Measurements from ENCODE around the gene LMF1. TPM values are rescaled to one million over a fixed set of nuclear protein-coding genes. Genes with fewer than 3 reads are reported as not detected.

The LMF1 gene
- total RNA-seq, 1 donor = 35.8 TPM

DNA sequence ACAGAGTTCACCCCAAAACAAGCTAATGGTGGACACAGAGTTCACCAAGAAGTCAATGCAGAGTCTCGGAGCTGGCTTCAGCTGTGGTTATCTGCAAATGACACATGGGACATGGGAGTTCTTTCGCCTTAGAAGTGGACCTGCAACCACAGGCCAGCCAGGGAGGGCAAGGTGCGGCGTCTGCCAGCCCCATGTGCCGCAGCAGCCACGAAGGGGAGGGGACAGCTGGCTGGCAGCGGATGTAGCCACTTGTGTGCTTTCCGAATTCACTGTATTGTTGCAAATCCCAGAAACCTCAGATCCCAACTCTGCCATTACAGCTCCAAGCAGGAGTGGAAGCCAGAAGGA, 24.8 kb downstream of the LMF1 start:
- H3K9me3 ChIP-seq (ENCODE audit: low read depth, low read length) = peaks cover 3% of the 10 kb centered on the region
- no peaks in the 10 kb centered on the region for H3K27me3 ChIP-seq (ENCODE audit: insufficient read depth, low read length)
- H3K4me3 ChIP-seq (ENCODE audit: insufficient read depth, low read length) = no peak overlapping the region
- no peak overlapping the region for H3K4me2 ChIP-seq (ENCODE audit: insufficient read depth, low read length)
- no peaks in the 10 kb centered on the region for H3K36me3 ChIP-seq (ENCODE audit: insufficient read depth, low read length)
- peaks cover 2% of the 10 kb centered on the region for H3K4me1 ChIP-seq (ENCODE audit: insufficient read depth, low read length)
- TF ChIP-seq, protein P1, sequence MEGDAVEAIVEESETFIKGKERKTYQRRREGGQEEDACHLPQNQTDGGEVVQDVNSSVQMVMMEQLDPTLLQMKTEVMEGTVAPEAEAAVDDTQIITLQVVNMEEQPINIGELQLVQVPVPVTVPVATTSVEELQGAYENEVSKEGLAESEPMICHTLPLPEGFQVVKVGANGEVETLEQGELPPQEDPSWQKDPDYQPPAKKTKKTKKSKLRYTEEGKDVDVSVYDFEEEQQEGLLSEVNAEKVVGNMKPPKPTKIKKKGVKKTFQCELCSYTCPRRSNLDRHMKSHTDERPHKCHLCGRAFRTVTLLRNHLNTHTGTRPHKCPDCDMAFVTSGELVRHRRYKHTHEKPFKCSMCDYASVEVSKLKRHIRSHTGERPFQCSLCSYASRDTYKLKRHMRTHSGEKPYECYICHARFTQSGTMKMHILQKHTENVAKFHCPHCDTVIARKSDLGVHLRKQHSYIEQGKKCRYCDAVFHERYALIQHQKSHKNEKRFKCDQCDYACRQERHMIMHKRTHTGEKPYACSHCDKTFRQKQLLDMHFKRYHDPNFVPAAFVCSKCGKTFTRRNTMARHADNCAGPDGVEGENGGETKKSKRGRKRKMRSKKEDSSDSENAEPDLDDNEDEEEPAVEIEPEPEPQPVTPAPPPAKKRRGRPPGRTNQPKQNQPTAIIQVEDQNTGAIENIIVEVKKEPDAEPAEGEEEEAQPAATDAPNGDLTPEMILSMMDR (IDR thresholded peaks at IDR 0.05; ENCODE audit: extremely low read depth, low read depth, low read length) = no peak
- no peak overlapping the region for H2AFZ ChIP-seq (ENCODE audit: low read length)
- DNase-seq (ENCODE audit: insufficient read length, low spot score, missing footprints) = peak; percentile 95
- H3K27ac ChIP-seq (ENCODE audit: low read depth, low read length) = no peak overlapping the region
- peaks cover 14% of the 10 kb centered on the region for H4K20me1 ChIP-seq (ENCODE audit: insufficient read depth, low read length)
- H3K79me2 ChIP-seq (ENCODE audit: insufficient read depth, low read length) = no peaks in the 10 kb centered on the region

GRCh38 chr16:945271-946047, 25.3 kb downstream of the LMF1 start:
- H3K27me3 ChIP-seq (ENCODE audit: insufficient read depth, low read length) = no peaks in the 10 kb centered on the region
- H3K4me3 ChIP-seq (ENCODE audit: insufficient read depth, low read length) = no peak overlapping the region
- peaks cover 2% of the 10 kb centered on the region for H3K4me1 ChIP-seq (ENCODE audit: insufficient read depth, low read length)
- H3K27ac ChIP-seq (ENCODE audit: low read depth, low read length) = no peak overlapping the region
- H3K9me3 ChIP-seq (ENCODE audit: low read depth, low read length) = peaks cover 3% of the 10 kb centered on the region
- peaks cover 14% of the 10 kb centered on the region for H4K20me1 ChIP-seq (ENCODE audit: insufficient read depth, low read length)
- peak; percentile 38 for DNase-seq (ENCODE audit: insufficient read length, low spot score, missing footprints)
- no peak overlapping the region for H3K4me2 ChIP-seq (ENCODE audit: insufficient read depth, low read length)
- no peaks in the 10 kb centered on the region for H3K36me3 ChIP-seq (ENCODE audit: insufficient read depth, low read length)
- TF ChIP-seq, protein P1 (IDR thresholded peaks at IDR 0.05; ENCODE audit: extremely low read depth, low read depth, low read length) = no peak
- no peak overlapping the region for H2AFZ ChIP-seq (ENCODE audit: low read length)
- H3K79me2 ChIP-seq (ENCODE audit: insufficient read depth, low read length) = no peaks in the 10 kb centered on the region

DNA sequence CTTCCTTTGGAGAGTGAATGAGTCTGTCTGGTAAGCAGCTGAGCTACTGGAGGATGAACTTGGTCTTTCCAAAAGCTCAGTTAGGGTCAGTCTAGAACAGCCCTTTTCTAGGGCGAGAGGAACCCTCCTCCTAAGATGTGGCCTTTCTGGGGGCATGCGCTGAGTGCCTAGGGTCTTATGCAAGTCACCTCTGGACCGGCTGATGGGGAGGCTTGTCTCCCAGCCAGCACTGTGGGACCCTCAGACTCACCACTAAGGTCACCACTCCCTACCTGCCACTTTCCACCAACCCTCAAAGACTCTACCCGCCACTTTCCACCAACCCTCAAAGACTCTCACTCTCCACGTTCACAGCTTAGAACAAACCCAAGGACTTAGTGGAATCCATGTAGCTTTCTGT, 26.8 kb downstream of the LMF1 start:
- Histone ChIP-seq H3K4me3 (ENCODE audit: insufficient read depth, low read length) (no peak overlapping the region), H3K4me1 (ENCODE audit: insufficient read depth, low read length) (peaks cover 2% of the 10 kb centered on the region), H2AFZ (ENCODE audit: low read length) (no peak overlapping the region), H3K36me3 (ENCODE audit: insufficient read depth, low read length) (no peaks in the 10 kb centered on the region), H3K4me2 (ENCODE audit: insufficient read depth, low read length) (no peak overlapping the region), H3K27ac (ENCODE audit: low read depth, low read length) (no peak overlapping the region), H3K9me3 (ENCODE audit: low read depth, low read length) (peaks cover 3% of the 10 kb centered on the region), H3K27me3 (ENCODE audit: insufficient read depth, low read length) (no peaks in the 10 kb centered on the region), H4K20me1 (ENCODE audit: insufficient read depth, low read length) (peaks cover 14% of the 10 kb centered on the region), H3K79me2 (ENCODE audit: insufficient read depth, low read length) (no peaks in the 10 kb centered on the region)
- DNase-seq (ENCODE audit: insufficient read length, low spot score, missing footprints) = peak; percentile 23
- TF ChIP-seq, protein P1 (IDR thresholded peaks at IDR 0.05; ENCODE audit: extremely low read depth, low read depth, low read length) = no peak

- H2AFZ ChIP-seq (ENCODE audit: low read length) = no peak overlapping the region
- H3K79me2 ChIP-seq (ENCODE audit: insufficient read depth, low read length) = no peaks in the 10 kb centered on the region
- H3K27ac ChIP-seq (ENCODE audit: low read depth, low read length) = no peak overlapping the region
- peaks cover 2% of the 10 kb centered on the region for H3K4me1 ChIP-seq (ENCODE audit: insufficient read depth, low read length)
- H3K4me3 ChIP-seq (ENCODE audit: insufficient read depth, low read length) = no peak overlapping the region
- peaks cover 9% of the 10 kb centered on the region for H4K20me1 ChIP-seq (ENCODE audit: insufficient read depth, low read length)
- no peak for DNase-seq (ENCODE audit: insufficient read length, low spot score, missing footprints)
- H3K4me2 ChIP-seq (ENCODE audit: insufficient read depth, low read length) = no peak overlapping the region
- TF ChIP-seq, protein P1 (IDR thresholded peaks at IDR 0.05; ENCODE audit: extremely low read depth, low read depth, low read length) = no peak
- no peaks in the 10 kb centered on the region for H3K36me3 ChIP-seq (ENCODE audit: insufficient read depth, low read length)
- H3K9me3 ChIP-seq (ENCODE audit: low read depth, low read length) = peaks cover 3% of the 10 kb centered on the region
- no peaks in the 10 kb centered on the region for H3K27me3 ChIP-seq (ENCODE audit: insufficient read depth, low read length)
These were observed 28.2 kb downstream of the LMF1 start for GRCh38 chr16:942436-943060.

Data from osteoblast (primary cell).